HL-60 (cell line): ENCODE measurements around the gene MEF2A.

Experiments used
- CTCF ChIP-seq: IDR thresholded peaks from one replicate; pipeline ENCODE4 v1.5.1; 2011; ENCODE audit warnings: low read length, control low read depth, inconsistent platforms; ENCODE audit not compliant: insufficient read depth
- GABPA ChIP-seq: IDR thresholded peaks from 2 replicates; pipeline ENCODE4 v1.6.1; 2012; ENCODE audit warnings: low read depth
- POLR2AphosphoS5 ChIP-seq: IDR thresholded peaks from 2 replicates; pipeline ENCODE4 v1.6.1; 2012; ENCODE audit warnings: low read depth
- REST ChIP-seq: IDR thresholded peaks from 2 replicates; pipeline ENCODE4 v1.6.1; 2012; ENCODE audit warnings: low read depth; ENCODE audit not compliant: insufficient replicate concordance
- SPI1 ChIP-seq: IDR thresholded peaks from 2 replicates; pipeline ENCODE4 v1.6.1; 2012; ENCODE audit warnings: low read depth, mild to moderate bottlenecking, borderline replicate concordance

- TF ChIP-seq GABPA (no peak), CTCF (no peak), POLR2AphosphoS5 (no peak), SPI1 (no peak), REST (no peak)
These were observed 8.7 kb downstream of the MEF2A start for GRCh38 chr15:99574502-99574901.
